GM23248 (cell line): ENCODE results near the gene TTBK2.

Experiments
- EZH2 ChIP-seq: fragments of 200-600 bp; sonication (generic); IDR thresholded peaks from 2 replicates; pipeline ENCODE4 v1.6.1; 2018; ENCODE audit warnings: antibody characterized with exemption, mild to moderate bottlenecking; ENCODE audit not compliant: insufficient read depth, poor library complexity, severe bottlenecking
- EZH2phosphoT487 ChIP-seq: fragments of 200-600 bp; sonication (generic); IDR thresholded peaks from 2 replicates; pipeline ENCODE4 v1.6.1; 2018; ENCODE audit warnings: antibody characterized with exemption, moderate library complexity, mild to moderate bottlenecking, low read depth; ENCODE audit not compliant: insufficient read depth

- TF ChIP-seq EZH2 (no peak), EZH2phosphoT487 (no peak)
Observed at GRCh38 chr15:42819786-42820185, 100.8 kb downstream of the TTBK2 start.
